Measurements from ENCODE around the gene LRP1B.
A peak's percentile ranks its signal among the peaks of the same experiment; 100 is the strongest.
"Not testable (repeated sequence)": the region's sequence is repeated elsewhere in the genome, so short reads cannot be mapped to it uniquely, and the experiment has no call there.

LRP1B gene

GRCh38 chr2:140277344-140277743 lies 1853.5 kb downstream of the LRP1B start:
- not testable (repeated sequence) for H3K4me1 Mint-ChIP-seq, H3K27ac Mint-ChIP-seq, H3K9me3 Mint-ChIP-seq, H3K27me3 Mint-ChIP-seq, ATAC-seq, H3K36me3 Mint-ChIP-seq, H3K4me3 Mint-ChIP-seq

GRCh38 chr2:140276661-140277060 lies 1854.2 kb downstream of the LRP1B start:
- no peak overlapping the region for H3K4me3 Mint-ChIP-seq
- peaks cover 2% of the 10 kb centered on the region for H3K9me3 Mint-ChIP-seq
- H3K27ac Mint-ChIP-seq = no peak overlapping the region
- ATAC-seq = no peak
- no peaks in the 10 kb centered on the region for H3K4me1 Mint-ChIP-seq
- H3K27me3 Mint-ChIP-seq = no peaks in the 10 kb centered on the region
- H3K36me3 Mint-ChIP-seq = no peaks in the 10 kb centered on the region

- Mint-ChIP-seq H3K9me3 (peaks cover 2% of the 10 kb centered on the region), H3K4me1 (no peaks in the 10 kb centered on the region), H3K27ac (no peak overlapping the region), H3K4me3 (no peak overlapping the region), H3K36me3 (no peaks in the 10 kb centered on the region), H3K27me3 (no peaks in the 10 kb centered on the region)
- no peak for ATAC-seq
These were observed 1855.4 kb downstream of the LRP1B start for GRCh38 chr2:140275427-140275826.

- no peak overlapping the region for H3K4me3 Mint-ChIP-seq
- H3K9me3 Mint-ChIP-seq = peaks cover 2% of the 10 kb centered on the region
- H3K27me3 Mint-ChIP-seq = no peaks in the 10 kb centered on the region
- no peak overlapping the region for H3K27ac Mint-ChIP-seq
- no peaks in the 10 kb centered on the region for H3K4me1 Mint-ChIP-seq
- H3K36me3 Mint-ChIP-seq = no peaks in the 10 kb centered on the region
- ATAC-seq = no peak
These were observed 1855.9 kb downstream of the LRP1B start for GRCh38 chr2:140274891-140275290.

GRCh38 chr2:140273958-140274357 lies 1856.9 kb downstream of the LRP1B start:
- Mint-ChIP-seq H3K27ac (no peak overlapping the region), H3K9me3 (peaks cover 2% of the 10 kb centered on the region), H3K36me3 (no peaks in the 10 kb centered on the region), H3K27me3 (no peaks in the 10 kb centered on the region), H3K4me3 (no peak overlapping the region), H3K4me1 (no peaks in the 10 kb centered on the region)
- ATAC-seq = no peak

- H3K27me3 Mint-ChIP-seq = no peaks in the 10 kb centered on the region
- no peak overlapping the region for H3K4me3 Mint-ChIP-seq
- H3K36me3 Mint-ChIP-seq = no peaks in the 10 kb centered on the region
- peaks cover 2% of the 10 kb centered on the region for H3K9me3 Mint-ChIP-seq
- no peaks in the 10 kb centered on the region for H3K4me1 Mint-ChIP-seq
- ATAC-seq = no peak
- H3K27ac Mint-ChIP-seq = no peak overlapping the region
These were observed 1857.4 kb downstream of the LRP1B start for GRCh38 chr2:140273408-140273807.

GRCh38 chr2:140270224-140270623 lies 1860.6 kb downstream of the LRP1B start:
- Mint-ChIP-seq H3K4me3 (no peak overlapping the region), H3K36me3 (no peaks in the 10 kb centered on the region), H3K4me1 (no peaks in the 10 kb centered on the region), H3K27ac (no peak overlapping the region), H3K9me3 (peaks cover 2% of the 10 kb centered on the region), H3K27me3 (no peaks in the 10 kb centered on the region)
- ATAC-seq = no peak

- no peak overlapping the region for H3K27ac Mint-ChIP-seq
- H3K9me3 Mint-ChIP-seq = no peaks in the 10 kb centered on the region
- ATAC-seq = no peak
- H3K27me3 Mint-ChIP-seq = no peaks in the 10 kb centered on the region
- H3K4me1 Mint-ChIP-seq = no peaks in the 10 kb centered on the region
- no peaks in the 10 kb centered on the region for H3K36me3 Mint-ChIP-seq
- no peak overlapping the region for H3K4me3 Mint-ChIP-seq
These were observed 1861.8 kb downstream of the LRP1B start for GRCh38 chr2:140269000-140269399.

- Mint-ChIP-seq H3K4me3 (no peak overlapping the region), H3K4me1 (no peaks in the 10 kb centered on the region), H3K36me3 (no peaks in the 10 kb centered on the region), H3K9me3 (peaks cover 3% of the 10 kb centered on the region), H3K27ac (no peak overlapping the region), H3K27me3 (no peaks in the 10 kb centered on the region)
- ATAC-seq = no peak
These were observed 1867.9 kb downstream of the LRP1B start for GRCh38 chr2:140262908-140263307.

- Mint-ChIP-seq H3K9me3 (no peaks in the 10 kb centered on the region), H3K27me3 (no peaks in the 10 kb centered on the region), H3K36me3 (no peaks in the 10 kb centered on the region), H3K4me1 (no peaks in the 10 kb centered on the region), H3K4me3 (no peak overlapping the region), H3K27ac (no peak overlapping the region)
- peak; percentile 27 for ATAC-seq
These were observed 1873.0 kb downstream of the LRP1B start for GRCh38 chr2:140257692-140258300.

- Mint-ChIP-seq H3K27me3 (no peaks in the 10 kb centered on the region), H3K4me1 (no peaks in the 10 kb centered on the region), H3K27ac (no peak overlapping the region), H3K36me3 (no peaks in the 10 kb centered on the region), H3K4me3 (no peak overlapping the region), H3K9me3 (no peaks in the 10 kb centered on the region)
- no peak for ATAC-seq
These were observed 1874.7 kb downstream of the LRP1B start for GRCh38 chr2:140256080-140256479.

GRCh38 chr2:140249821-140250220 lies 1881.0 kb downstream of the LRP1B start:
- H3K9me3 Mint-ChIP-seq = no peaks in the 10 kb centered on the region
- no peaks in the 10 kb centered on the region for H3K36me3 Mint-ChIP-seq
- no peak for ATAC-seq
- H3K27ac Mint-ChIP-seq = no peak overlapping the region
- no peaks in the 10 kb centered on the region for H3K4me1 Mint-ChIP-seq
- no peak overlapping the region for H3K4me3 Mint-ChIP-seq
- H3K27me3 Mint-ChIP-seq = no peaks in the 10 kb centered on the region

- Mint-ChIP-seq H3K4me1 (no peaks in the 10 kb centered on the region), H3K4me3 (no peak overlapping the region), H3K9me3 (peaks cover under 1% of the 10 kb centered on the region), H3K27ac (no peak overlapping the region), H3K27me3 (no peaks in the 10 kb centered on the region), H3K36me3 (no peaks in the 10 kb centered on the region)
- ATAC-seq = no peak
These were observed 1882.2 kb downstream of the LRP1B start for GRCh38 chr2:140248623-140249022.

GRCh38 chr2:140247451-140248195 lies 1883.2 kb downstream of the LRP1B start:
- no peaks in the 10 kb centered on the region for H3K36me3 Mint-ChIP-seq
- no peak overlapping the region for H3K27ac Mint-ChIP-seq
- no peaks in the 10 kb centered on the region for H3K27me3 Mint-ChIP-seq
- no peaks in the 10 kb centered on the region for H3K4me1 Mint-ChIP-seq
- peaks cover 2% of the 10 kb centered on the region for H3K9me3 Mint-ChIP-seq
- ATAC-seq = no peak
- H3K4me3 Mint-ChIP-seq = no peak overlapping the region

GRCh38 chr2:140246957-140247356 lies 1883.9 kb downstream of the LRP1B start:
- H3K4me1 Mint-ChIP-seq = no peaks in the 10 kb centered on the region
- no peak overlapping the region for H3K27ac Mint-ChIP-seq
- no peak for ATAC-seq
- H3K27me3 Mint-ChIP-seq = no peaks in the 10 kb centered on the region
- H3K9me3 Mint-ChIP-seq = peaks cover 2% of the 10 kb centered on the region
- no peaks in the 10 kb centered on the region for H3K36me3 Mint-ChIP-seq
- no peak overlapping the region for H3K4me3 Mint-ChIP-seq

- Mint-ChIP-seq H3K4me3 (no peak overlapping the region), H3K4me1 (no peaks in the 10 kb centered on the region), H3K27ac (no peak overlapping the region), H3K9me3 (peaks cover 2% of the 10 kb centered on the region), H3K27me3 (no peaks in the 10 kb centered on the region), H3K36me3 (no peaks in the 10 kb centered on the region)
- no peak for ATAC-seq
These were observed 1884.8 kb downstream of the LRP1B start for GRCh38 chr2:140246058-140246457.
